BJ (cell line): ENCODE data around the gene MORC1. TPM values are rescaled to one million over a fixed set of nuclear protein-coding genes. Genes with fewer than 3 reads are reported as not detected.

Experiments used
- CTCF ChIA-PET: fragments of 350-600 bp; formaldehyde crosslinking; extraction: SDS; loops from one replicate; lab custom pipeline; 2021; ENCODE audit warnings: antibody characterized with exemption, inconsistent platforms; lab: Yijun Ruan, JAX
- POLR2A ChIA-PET: fragments of 300-600 bp; sonication (Branson Sonifier 250); formaldehyde crosslinking; extraction: SDS; loops from one replicate; lab custom pipeline; 2021; ENCODE audit warnings: antibody characterized with exemption; lab: Charles Lee
- DNase-seq: peaks from one replicate; pipeline ENCODE4 v3.0.0-alpha.2; 2011; ENCODE audit warnings: low read depth
- H3K27me3 ChIP-seq: 2 replicates; pipeline ENCODE4 v1.6.0; 2011; ENCODE audit warnings: low read length; ENCODE audit not compliant: control insufficient read depth, insufficient read depth
- H3K36me3 ChIP-seq: 2 replicates; pipeline ENCODE4 v1.5.1; 2011; ENCODE audit warnings: low read length; ENCODE audit not compliant: control insufficient read depth, insufficient read depth
- H3K4me3 ChIP-seq: 2 replicates; pipeline ENCODE4 v1.5.1; 2011; ENCODE audit warnings: low read depth, mild to moderate bottlenecking, control low read depth, low read length
- polyA plus RNA-seq: library from polyadenylated mRNA; depleted of rRNA; stranded (reverse); fragments of >200 nt; gene quantifications from 2 replicates; pipeline ENCODE4 v1.2.3, GENCODE V29; 2011
- TF ChIP-seq, protein P1 (sequence below): IDR thresholded peaks from 2 replicates; pipeline ENCODE4 v1.5.1; 2011; ENCODE audit warnings: low read depth, mild to moderate bottlenecking, control low read depth, inconsistent platforms, low read length, moderate library complexity; ENCODE audit not compliant: insufficient read depth

Gene MORC1
- polyA plus RNA-seq, 1 experiment = not detected

DNA sequence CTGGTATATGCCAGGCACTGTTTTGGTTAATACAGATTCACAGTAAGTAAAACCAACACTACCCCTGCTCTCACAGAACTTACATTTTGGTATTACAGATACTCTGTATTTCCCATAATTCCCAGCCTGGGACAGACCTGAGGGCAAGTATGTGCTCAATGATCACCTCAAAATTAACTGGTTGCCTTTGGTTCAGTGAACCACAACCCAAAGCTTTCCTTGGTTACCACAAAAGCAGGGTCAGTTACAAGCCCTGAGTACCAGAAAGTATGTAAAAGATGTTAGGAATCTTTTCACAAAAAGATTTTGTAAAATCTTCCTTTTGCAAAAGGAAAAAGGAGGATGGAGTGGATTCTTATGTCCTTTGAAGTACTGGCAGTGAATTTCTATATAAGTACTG is 92.0 kb downstream of the MORC1 start:
- no peaks in the 10 kb centered on the region for H3K36me3 ChIP-seq
- POLR2A ChIA-PET = no interaction called here
- TF ChIP-seq, protein P1, sequence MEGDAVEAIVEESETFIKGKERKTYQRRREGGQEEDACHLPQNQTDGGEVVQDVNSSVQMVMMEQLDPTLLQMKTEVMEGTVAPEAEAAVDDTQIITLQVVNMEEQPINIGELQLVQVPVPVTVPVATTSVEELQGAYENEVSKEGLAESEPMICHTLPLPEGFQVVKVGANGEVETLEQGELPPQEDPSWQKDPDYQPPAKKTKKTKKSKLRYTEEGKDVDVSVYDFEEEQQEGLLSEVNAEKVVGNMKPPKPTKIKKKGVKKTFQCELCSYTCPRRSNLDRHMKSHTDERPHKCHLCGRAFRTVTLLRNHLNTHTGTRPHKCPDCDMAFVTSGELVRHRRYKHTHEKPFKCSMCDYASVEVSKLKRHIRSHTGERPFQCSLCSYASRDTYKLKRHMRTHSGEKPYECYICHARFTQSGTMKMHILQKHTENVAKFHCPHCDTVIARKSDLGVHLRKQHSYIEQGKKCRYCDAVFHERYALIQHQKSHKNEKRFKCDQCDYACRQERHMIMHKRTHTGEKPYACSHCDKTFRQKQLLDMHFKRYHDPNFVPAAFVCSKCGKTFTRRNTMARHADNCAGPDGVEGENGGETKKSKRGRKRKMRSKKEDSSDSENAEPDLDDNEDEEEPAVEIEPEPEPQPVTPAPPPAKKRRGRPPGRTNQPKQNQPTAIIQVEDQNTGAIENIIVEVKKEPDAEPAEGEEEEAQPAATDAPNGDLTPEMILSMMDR = no peak
- CTCF ChIA-PET = no interaction called here
- H3K27me3 ChIP-seq = no peaks in the 10 kb centered on the region
- DNase-seq = no peak
- no peak overlapping the region for H3K4me3 ChIP-seq

DNA sequence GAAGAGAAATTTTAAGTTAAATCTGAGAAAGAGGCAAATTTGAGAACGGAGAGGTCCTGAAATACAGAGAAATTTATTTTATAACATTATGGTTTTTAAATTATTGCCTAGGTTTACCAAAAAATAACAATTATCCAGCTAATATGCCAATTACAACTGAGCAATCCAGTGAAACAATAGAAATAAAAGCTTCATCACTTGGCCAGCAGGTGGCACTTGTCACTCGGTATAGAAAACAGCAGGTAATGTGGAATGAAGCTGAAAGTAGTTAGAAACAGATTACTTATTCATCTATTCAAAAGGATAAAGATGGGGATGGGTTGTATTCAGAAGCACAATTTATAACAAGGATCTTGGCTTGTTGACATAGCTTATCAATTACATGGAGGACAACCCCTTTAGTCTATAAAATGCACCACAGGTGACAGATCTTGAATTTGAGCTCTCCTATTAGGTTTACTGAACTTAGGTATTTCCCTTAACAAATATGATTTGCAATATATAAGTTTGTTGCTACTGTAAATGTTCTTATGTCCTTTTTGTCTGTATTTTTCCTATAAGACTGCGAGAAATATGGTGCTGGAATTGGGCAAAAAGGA is 94.2 kb downstream of the MORC1 start:
- TF ChIP-seq, protein P1 = peak; percentile 73
- POLR2A ChIA-PET = no interaction called here
- peak; percentile 0 for DNase-seq
- Histone ChIP-seq H3K36me3 (no peaks in the 10 kb centered on the region), H3K27me3 (no peaks in the 10 kb centered on the region), H3K4me3 (no peak overlapping the region)
- CTCF ChIA-PET = interaction anchor here (1.0 to 2.1 kb wide), 10 partner anchors 10 to 58 kb away, joined by 3 to 9 read pairs (median 4); no protein-coding TSS in a partner anchor

DNA sequence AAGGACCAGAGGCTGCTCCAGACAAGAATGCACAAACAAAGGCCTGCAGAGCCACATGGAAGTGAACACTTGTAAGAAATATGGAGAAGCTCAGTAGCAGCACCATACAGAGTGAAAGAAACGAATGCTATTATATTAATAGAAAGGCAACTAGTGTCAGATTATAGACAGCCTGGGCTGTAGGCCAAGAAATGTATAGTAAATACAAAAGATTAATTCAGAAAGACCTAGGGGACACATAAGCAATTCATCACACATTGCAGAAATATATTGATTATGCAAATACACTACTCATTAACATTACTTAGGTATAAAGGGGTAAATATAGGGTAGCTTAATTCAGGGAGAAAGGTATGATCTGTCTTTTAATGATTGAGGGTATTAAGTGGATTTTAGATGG is 94.8 kb downstream of the MORC1 start:
- POLR2A ChIA-PET = no interaction called here
- TF ChIP-seq, protein P1 = no peak
- DNase-seq = no peak
- Histone ChIP-seq H3K27me3 (no peaks in the 10 kb centered on the region), H3K36me3 (no peaks in the 10 kb centered on the region), H3K4me3 (no peak overlapping the region)
- CTCF ChIA-PET = interaction anchor here (1.0 to 2.1 kb wide), 10 partner anchors 11 to 59 kb away, joined by 3 to 9 read pairs (median 4); no protein-coding TSS in a partner anchor

DNA sequence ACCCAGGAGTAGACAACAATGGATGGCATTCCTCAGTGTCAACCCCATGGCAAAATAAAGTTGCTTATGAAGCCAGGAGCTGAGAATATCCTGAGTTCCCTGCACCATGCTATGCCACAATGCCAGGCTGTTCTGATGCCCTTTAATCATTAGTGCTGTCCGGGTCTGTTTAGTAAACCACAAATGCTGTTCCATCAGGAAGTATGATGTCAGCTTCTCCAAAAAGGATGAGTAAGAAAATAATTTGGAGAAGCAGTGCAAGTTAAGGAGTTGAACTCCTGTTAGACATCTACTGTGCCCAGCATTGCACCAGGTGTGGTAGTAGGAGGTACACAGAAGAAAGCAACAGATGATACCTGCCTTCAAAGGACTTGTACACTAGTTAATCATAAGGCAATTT is 96.4 kb downstream of the MORC1 start:
- no peak overlapping the region for H3K4me3 ChIP-seq
- no peak for DNase-seq
- no peaks in the 10 kb centered on the region for H3K27me3 ChIP-seq
- ChIA-PET POLR2A (no interaction called here), CTCF (no interaction called here)
- TF ChIP-seq, protein P1 = no peak
- no peaks in the 10 kb centered on the region for H3K36me3 ChIP-seq

DNA sequence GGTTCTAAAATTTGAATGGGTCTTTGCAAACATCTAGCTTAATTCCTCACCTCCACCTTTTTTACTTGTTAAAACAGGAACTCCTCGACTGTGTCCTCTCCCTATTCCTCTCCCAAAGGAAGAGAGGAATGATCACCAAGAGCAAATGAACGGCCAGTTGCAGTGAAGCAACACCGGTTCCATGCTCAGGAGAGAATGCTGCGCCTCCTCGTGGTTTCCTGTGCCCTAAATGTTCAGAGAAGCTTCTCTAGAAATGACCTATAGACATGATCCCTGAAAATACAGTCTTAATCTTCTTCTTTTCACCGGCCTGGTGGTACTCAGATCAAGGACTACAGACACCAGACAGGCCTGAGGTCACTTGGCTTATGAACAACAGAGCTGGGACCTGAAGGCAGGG is 99.1 kb downstream of the MORC1 start:
- ChIA-PET CTCF (interaction anchor here (0.6 to 1.1 kb wide), 2 partner anchors 58 to 356 kb away, joined by 3 to 4 read pairs; no protein-coding TSS in a partner anchor), POLR2A (no interaction called here)
- no peak for DNase-seq

More for the DNA sequence above, 99.1 kb downstream of the MORC1 start:
- TF ChIP-seq, protein P1 = 0 out of 2 replicates have a peak, but pooled peaks have one; percentile 5
- no peaks in the 10 kb centered on the region for H3K27me3 ChIP-seq
- H3K36me3 ChIP-seq = no peaks in the 10 kb centered on the region
- no peak overlapping the region for H3K4me3 ChIP-seq
